WERI-Rb-1 (cell line): Measurements from ENCODE around the gene CACUL1.
"Not testable (repeated sequence)": the region's sequence is repeated elsewhere in the genome, so short reads cannot be mapped to it uniquely, and the experiment has no call there.

ENCODE experiments used
- DNase-seq: peaks from one replicate; pipeline ENCODE4 v3.0.0-alpha.2; 2020
- H3K27ac ChIP-seq: fragments of 250-450 bp; sonication (Bioruptor Pico); 2 replicates; pipeline ENCODE4 v1.5.1; 2020; ENCODE audit warnings: mild to moderate bottlenecking, moderate library complexity
- H3K27me3 ChIP-seq: fragments of 250-450 bp; sonication (Bioruptor Pico); 2 replicates; pipeline ENCODE4 v1.5.1; 2021; ENCODE audit warnings: mild to moderate bottlenecking, low read depth, moderate library complexity; ENCODE audit not compliant: insufficient read depth, severe bottlenecking
- H3K36me3 ChIP-seq: fragments of 250-450 bp; sonication (Bioruptor Pico); 2 replicates; pipeline ENCODE4 v1.5.1; 2020; ENCODE audit warnings: mild to moderate bottlenecking, moderate library complexity
- H3K4me3 ChIP-seq: 2 replicates; pipeline ENCODE4 v1.5.1; 2011; ENCODE audit warnings: low read depth, mild to moderate bottlenecking, control low read depth, low read length
- H3K9me3 ChIP-seq: fragments of 250-450 bp; sonication (Bioruptor Pico); 2 replicates; pipeline ENCODE4 v1.5.1; 2021; ENCODE audit warnings: mild to moderate bottlenecking, moderate library complexity; ENCODE audit not compliant: severe bottlenecking
- CTCF ChIP-seq: IDR thresholded peaks from 2 replicates; pipeline ENCODE4 v1.5.1; 2011; ENCODE audit warnings: low read depth, mild to moderate bottlenecking, control low read depth, inconsistent platforms, low read length

The CACUL1 gene

GRCh38 chr10:118662228-118663035 is 92.3 kb downstream of the CACUL1 start:
- no peak for TF ChIP-seq CTCF
- Histone ChIP-seq H3K9me3 (no peaks in the 10 kb centered on the region), H3K36me3 (no peaks in the 10 kb centered on the region), H3K27ac (no peak overlapping the region), H3K27me3 (no peaks in the 10 kb centered on the region), H3K4me3 (no peak overlapping the region)
- no peak for DNase-seq

- H3K36me3 ChIP-seq = no peaks in the 10 kb centered on the region
- H3K27me3 ChIP-seq = no peaks in the 10 kb centered on the region
- H3K27ac ChIP-seq = no peak overlapping the region
- H3K9me3 ChIP-seq = peaks cover 4% of the 10 kb centered on the region
- DNase-seq = no peak
- no peak for TF ChIP-seq CTCF
- H3K4me3 ChIP-seq = no peak overlapping the region
These were observed 96.0 kb downstream of the CACUL1 start for GRCh38 chr10:118658762-118659161.

- not testable (repeated sequence) for H3K27me3 ChIP-seq, H3K9me3 ChIP-seq, H3K4me3 ChIP-seq, H3K36me3 ChIP-seq, H3K27ac ChIP-seq, DNase-seq
These were observed 96.6 kb downstream of the CACUL1 start for GRCh38 chr10:118658168-118658567.

- H3K27ac ChIP-seq, DNase-seq, H3K4me3 ChIP-seq, H3K27me3 ChIP-seq, H3K36me3 ChIP-seq, H3K9me3 ChIP-seq: not testable (repeated sequence)
These were observed 109.5 kb downstream of the CACUL1 start for GRCh38 chr10:118645294-118645693.

- Histone ChIP-seq H3K27me3 (no peaks in the 10 kb centered on the region), H3K36me3 (no peaks in the 10 kb centered on the region)
These were observed 112.5 kb downstream of the CACUL1 start for GRCh38 chr10:118642228-118642627.

GRCh38 chr10:118638680-118639079 is 116.1 kb downstream of the CACUL1 start:
- no peaks in the 10 kb centered on the region for H3K9me3 ChIP-seq
- no peak for TF ChIP-seq CTCF

More at GRCh38 chr10:118642228-118642627, 112.5 kb downstream of the CACUL1 start:
- TF ChIP-seq CTCF = no peak
- no peak overlapping the region for H3K4me3 ChIP-seq
- H3K9me3 ChIP-seq = no peaks in the 10 kb centered on the region
- DNase-seq = no peak
- H3K27ac ChIP-seq = no peak overlapping the region

More at GRCh38 chr10:118638680-118639079, 116.1 kb downstream of the CACUL1 start:
- no peaks in the 10 kb centered on the region for H3K27me3 ChIP-seq
- H3K4me3 ChIP-seq = no peak overlapping the region
- no peak for DNase-seq
- no peak overlapping the region for H3K27ac ChIP-seq
- H3K36me3 ChIP-seq = no peaks in the 10 kb centered on the region
